Uterus (tissue), 4 donors: Measurements from ENCODE around the gene NLRP13. TPM values are rescaled to one million over a fixed set of nuclear protein-coding genes. Genes with fewer than 3 reads are reported as not detected.

ENCODE experiments used
- DNase-seq, 2 donors: peaks; one replicate each; pipeline ENCODE4 v3.0.0-alpha.2; 2019 to 2020
- H3K27ac ChIP-seq, 2 donors: fragments of 200-600 bp; sonication (generic); 1 replicate in 1 of 2; 2 replicates in 1 of 2; pipeline ENCODE4 v1.5.1; 2016 to 2018
- H3K27me3 ChIP-seq, 2 donors: fragments of 200-600 bp; sonication (generic); one replicate each; pipeline ENCODE4 v1.5.1; 2018 to 2019; ENCODE audit warnings: control low read depth in 1 of 2
- H3K36me3 ChIP-seq, 2 donors: fragments of 200-600 bp; sonication (generic); one replicate each; pipeline ENCODE4 v1.5.1; 2019; ENCODE audit warnings: control low read depth in 1 of 2
- H3K4me1 ChIP-seq, 2 donors: fragments of 200-600 bp; sonication (generic); one replicate each; pipeline ENCODE4 v1.5.1; 2018 to 2019; ENCODE audit warnings: control low read depth in 1 of 2
- H3K4me3 ChIP-seq, 2 donors: fragments of 200-600 bp; sonication (generic); 1 replicate in 1 of 2; 2 replicates in 1 of 2; pipeline ENCODE4 v1.5.1; 2018 to 2019; ENCODE audit warnings: mild to moderate bottlenecking in 1 of 2
- H3K9me3 ChIP-seq, 2 donors: fragments of 200-600 bp; sonication (generic); one replicate each; pipeline ENCODE4 v1.5.1; 2019; ENCODE audit warnings: control low read depth in 1 of 2
- CTCF ChIP-seq, 4 experiments: fragments of 200-600 bp in 2 of 4; fragments of 450-650 bp in 2 of 4; sonication (generic) in 2 of 4; IDR thresholded peaks; one replicate each; pipeline ENCODE4 v1.5.1; 2016 to 2019; ENCODE audit warnings: antibody characterized with exemption in 4 of 4, mild to moderate bottlenecking in 2 of 4, moderate library complexity in 1 of 4
- POLR2A ChIP-seq, 2 donors: fragments of 450-650 bp; IDR thresholded peaks; one replicate each; pipeline ENCODE4 v1.6.1; 2016; ENCODE audit warnings: antibody characterized with exemption in 2 of 2, mild to moderate bottlenecking in 1 of 2, moderate library complexity in 1 of 2
- intact Hi-C: fragments of 100-400 bp; cut with DNase I; formaldehyde crosslinking; loops from one replicate; pipeline ENCODE4 v1.15.1; 2023; ENCODE audit warnings: low total_unique reads
- total RNA-seq, 4 donors: library from RNA; depleted of rRNA in 3 of 4; stranded (reverse); fragments of >200 nt in 3 of 4; gene quantifications; one replicate each; pipeline versions ENCODE4 v1.1.0 to v1.2.4, GENCODE V29; 2014 to 2023
- donor health status: DM: yes; HTN: yes; CAD: no.

The NLRP13 gene
- total RNA-seq, 4 donors from 2014 or later = not detected

- H3K27me3 ChIP-seq = no peaks in the 10 kb centered on the region
- intact Hi-C loops = no loop called here
- no peak overlapping the region for H3K27ac ChIP-seq
- H3K4me1 ChIP-seq = no peaks in the 10 kb centered on the region
- no peak overlapping the region for H3K4me3 ChIP-seq
- no peak for DNase-seq
- H3K9me3 ChIP-seq = no peaks in the 10 kb centered on the region
- H3K36me3 ChIP-seq = no peaks in the 10 kb centered on the region
- TF ChIP-seq POLR2A (IDR thresholded peaks at IDR 0.05) (no peak), CTCF (IDR thresholded peaks at IDR 0.05) (no peak)
These were observed 74.2 kb downstream of the NLRP13 start for GRCh38 chr19:55857974-55858373.

- no peak overlapping the region for H3K27ac ChIP-seq
- DNase-seq = no peak
- H3K36me3 ChIP-seq = no peaks in the 10 kb centered on the region
- TF ChIP-seq POLR2A (IDR thresholded peaks at IDR 0.05) (no peak), CTCF (IDR thresholded peaks at IDR 0.05) (no peak)
- H3K9me3 ChIP-seq = no peaks in the 10 kb centered on the region
- no peak overlapping the region for H3K4me3 ChIP-seq
- intact Hi-C loops = no loop called here
- H3K27me3 ChIP-seq = no peaks in the 10 kb centered on the region
- no peaks in the 10 kb centered on the region for H3K4me1 ChIP-seq
These were observed 75.0 kb downstream of the NLRP13 start for GRCh38 chr19:55857149-55857548.

GRCh38 chr19:55855160-55855559, 77.0 kb downstream of the NLRP13 start:
- intact Hi-C loops = no loop called here
- H3K36me3 ChIP-seq = no peaks in the 10 kb centered on the region
- H3K27ac ChIP-seq = no peak overlapping the region
- no peaks in the 10 kb centered on the region for H3K4me1 ChIP-seq
- H3K4me3 ChIP-seq = no peak overlapping the region
- H3K27me3 ChIP-seq = no peaks in the 10 kb centered on the region
- H3K9me3 ChIP-seq = no peaks in the 10 kb centered on the region
- no peak for DNase-seq
- no peak for TF ChIP-seq POLR2A (IDR thresholded peaks at IDR 0.05)
- no peak for TF ChIP-seq CTCF (IDR thresholded peaks at IDR 0.05)

Other genes with a start within 250 kb of the NLRP13 start
- under 1 TPM in 1 of 4 donors, not detected in 3; 0.28 TPM for gene NLRP9, start 193.9 kb downstream of the NLRP13 start, total RNA-seq
- gene RFPL4A, start 173.2 kb downstream of the NLRP13 start, total RNA-seq = not detected
- not detected for gene RFPL4AL1, start 163.2 kb downstream of the NLRP13 start, total RNA-seq
- under 1 TPM in 1 of 4 donors, not detected in 3; 0.28 TPM for gene NLRP11, start 100.3 kb downstream of the NLRP13 start, total RNA-seq
- gene NLRP4, start 95.8 kb downstream of the NLRP13 start, total RNA-seq = 1 to 10 TPM in 1 of 4 donors, not detected in 3; 1.5 TPM
- gene NLRP8, start 15.5 kb upstream of the NLRP13 start, total RNA-seq = not detected
- gene NLRP5, start 54.4 kb upstream of the NLRP13 start, total RNA-seq = under 1 TPM in 1 of 4 donors, not detected in 3; 0.35 TPM
- 10 to 100 TPM in 2 of 4 donors, 1 to 10 TPM in 1, not detected in 1; 3.3 to 32.1 (median 21.5) TPM for gene ZNF787, start 189.0 kb upstream of the NLRP13 start, total RNA-seq
- gene ZNF444, start 209.0 kb upstream of the NLRP13 start, total RNA-seq = 10 to 100 TPM in 3 of 4 donors, 1 to 10 TPM in 1; 5.3 to 38.9 (median 21.0) TPM
- not detected for gene GALP, start 243.7 kb upstream of the NLRP13 start, total RNA-seq